GM12872 (cell line): ENCODE results near the gene ZMYND11.

Experiments used
- CTCF ChIP-seq: IDR thresholded peaks from 3 replicates; pipeline ENCODE4 v1.5.1; 2011; ENCODE audit warnings: low read depth, mild to moderate bottlenecking, low read length, moderate library complexity; ENCODE audit not compliant: insufficient read depth

ZMYND11 gene

GRCh38 chr10:135132-135600, at the start of gene ZMYND11:
ZMYND11 (plus strand) TSS chr10:135455; CDS start chr10:180013, 44,558 bp downstream.
- TF ChIP-seq CTCF: no peak

DNA sequence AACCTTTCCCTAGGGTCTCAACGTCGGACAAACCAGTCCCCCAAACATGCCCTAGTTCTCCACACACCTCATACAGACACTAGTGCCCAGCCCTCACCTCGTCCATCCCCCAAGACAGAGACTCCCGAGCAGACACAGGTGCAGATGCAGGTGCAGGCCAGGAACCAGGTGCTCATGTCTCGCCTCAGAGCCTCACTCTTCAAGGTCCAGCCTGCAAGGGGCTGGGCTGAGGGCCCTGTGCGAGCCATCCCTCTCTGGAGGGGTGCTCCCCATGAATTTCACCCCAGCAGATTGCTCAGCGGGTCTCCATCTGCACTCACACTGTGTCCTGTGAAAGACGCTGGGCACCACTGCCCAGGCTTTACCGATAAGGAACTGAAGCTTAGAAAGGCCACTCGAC, 49.2 kb upstream of the ZMYND11 start:
- TF ChIP-seq CTCF: no peak

- no peak for TF ChIP-seq CTCF
Observed at GRCh38 chr10:87177-88080, 47.8 kb upstream of the ZMYND11 start.

DNA sequence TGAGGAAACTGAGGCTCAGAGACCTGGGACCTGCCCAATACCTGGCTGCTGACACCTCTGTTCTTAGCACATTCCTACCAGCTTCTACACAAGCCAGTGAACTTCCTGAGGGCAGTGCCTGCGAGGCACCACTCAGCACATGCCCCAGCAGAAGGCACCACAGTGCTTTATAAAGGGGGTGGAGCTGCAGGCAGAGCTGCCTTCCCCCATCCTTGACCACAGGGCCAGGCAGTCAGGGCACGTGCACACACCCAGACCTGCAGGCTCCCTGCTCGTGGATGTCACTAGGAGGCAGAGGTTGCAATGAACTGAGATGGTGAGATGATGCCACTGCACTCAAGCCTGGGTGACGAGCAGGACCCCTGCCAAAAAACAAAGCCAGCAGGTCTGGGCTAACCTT, 47.0 kb upstream of the ZMYND11 start:
- no peak for TF ChIP-seq CTCF

- no peak for TF ChIP-seq CTCF
Observed at GRCh38 chr10:89248-89647, 46.0 kb upstream of the ZMYND11 start.

DNA sequence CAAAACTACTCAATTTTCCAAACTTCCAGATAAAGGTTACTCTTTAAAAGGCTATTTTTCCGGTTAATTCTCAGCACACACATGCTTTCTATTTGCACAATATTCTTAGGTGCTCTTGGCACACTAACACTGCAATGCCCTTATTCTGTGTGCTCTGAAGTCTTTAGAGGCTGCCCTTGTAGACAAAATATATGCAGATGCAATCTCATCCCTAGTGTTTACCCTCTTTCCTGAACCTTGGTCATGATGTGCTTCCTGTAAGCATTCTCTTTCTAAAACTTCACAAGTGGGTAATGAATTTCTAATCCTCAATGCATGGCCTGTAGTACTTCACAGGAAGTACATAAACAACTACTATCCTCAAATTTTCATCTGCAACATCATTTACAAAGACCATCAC, 45.1 kb upstream of the ZMYND11 start:
- no peak for TF ChIP-seq CTCF

GRCh38 chr10:91313-91712, 43.9 kb upstream of the ZMYND11 start:
- no peak for TF ChIP-seq CTCF
